Measurements from ENCODE around the gene CLIC3. TPM values are rescaled to one million over a fixed set of nuclear protein-coding genes. Genes with fewer than 3 reads are reported as not detected.

CLIC3 gene
- total RNA-seq, 1 donor from 2014 or later = not detected

GRCh38 chr9:136954270-136955083 is 41.9 kb downstream of the CLIC3 start:
- Mint-ChIP-seq H3K27me3 (no peaks in the 10 kb centered on the region), H3K4me1 (ENCODE audit: low read depth) (no peaks in the 10 kb centered on the region), H3K36me3 (ENCODE audit: insufficient read depth) (no peaks in the 10 kb centered on the region), H3K27ac (no peak overlapping the region), H3K9me3 (ENCODE audit: low read depth) (peaks cover 7% of the 10 kb centered on the region), H3K4me3 (ENCODE audit: low read depth) (no peak overlapping the region)
- DNase-seq (ENCODE audit: low spot score, unreplicated experiment) = no peak
- TF ChIP-seq CTCF (IDR thresholded peaks at IDR 0.05; ENCODE audit: unreplicated experiment) = no peak

- no peak for TF ChIP-seq CTCF (IDR thresholded peaks at IDR 0.05; ENCODE audit: unreplicated experiment)
- H3K4me1 Mint-ChIP-seq (ENCODE audit: low read depth) = no peaks in the 10 kb centered on the region
- H3K36me3 Mint-ChIP-seq (ENCODE audit: insufficient read depth) = no peaks in the 10 kb centered on the region
- H3K9me3 Mint-ChIP-seq (ENCODE audit: low read depth) = peaks cover 7% of the 10 kb centered on the region
- DNase-seq (ENCODE audit: low spot score, unreplicated experiment) = no peak
- H3K27me3 Mint-ChIP-seq = no peaks in the 10 kb centered on the region
- H3K27ac Mint-ChIP-seq = no peak overlapping the region
- H3K4me3 Mint-ChIP-seq (ENCODE audit: low read depth) = no peak overlapping the region
Observed at GRCh38 chr9:136953771-136954269, 42.5 kb downstream of the CLIC3 start.

GRCh38 chr9:136952876-136953770 is 43.2 kb downstream of the CLIC3 start:
- DNase-seq (ENCODE audit: low spot score, unreplicated experiment) = no peak
- H3K36me3 Mint-ChIP-seq (ENCODE audit: insufficient read depth) = no peaks in the 10 kb centered on the region
- no peak overlapping the region for H3K27ac Mint-ChIP-seq
- peaks cover under 1% of the 10 kb centered on the region for H3K4me1 Mint-ChIP-seq (ENCODE audit: low read depth)
- TF ChIP-seq CTCF (IDR thresholded peaks at IDR 0.05; ENCODE audit: unreplicated experiment) = no peak
- peaks cover 7% of the 10 kb centered on the region for H3K9me3 Mint-ChIP-seq (ENCODE audit: low read depth)
- H3K27me3 Mint-ChIP-seq = no peaks in the 10 kb centered on the region
- no peak overlapping the region for H3K4me3 Mint-ChIP-seq (ENCODE audit: low read depth)

- TF ChIP-seq CTCF (IDR thresholded peaks at IDR 0.05; ENCODE audit: unreplicated experiment) = no peak
- no peak overlapping the region for H3K4me3 Mint-ChIP-seq (ENCODE audit: low read depth)
Observed at GRCh38 chr9:136952321-136952850, 44.0 kb downstream of the CLIC3 start.

More at GRCh38 chr9:136952321-136952850, 44.0 kb downstream of the CLIC3 start:
- peaks cover 7% of the 10 kb centered on the region for H3K9me3 Mint-ChIP-seq (ENCODE audit: low read depth)
- H3K27me3 Mint-ChIP-seq = no peaks in the 10 kb centered on the region
- no peak for DNase-seq (ENCODE audit: low spot score, unreplicated experiment)
- H3K27ac Mint-ChIP-seq = no peak overlapping the region
- H3K4me1 Mint-ChIP-seq (ENCODE audit: low read depth) = peaks cover 2% of the 10 kb centered on the region
- H3K36me3 Mint-ChIP-seq (ENCODE audit: insufficient read depth) = no peaks in the 10 kb centered on the region
